H1 (cell line): ENCODE data around the gene SRPK3. TPM values are rescaled to one million over a fixed set of nuclear protein-coding genes. Genes with fewer than 3 reads are reported as not detected.

Experiments used
- CTCF ChIA-PET: fragments of 300-600 bp; sonication (Branson Sonifier 250); formaldehyde crosslinking; loops from one replicate; lab custom pipeline; 2021; ENCODE audit not compliant: partially characterized antibody; lab: Charles Lee
- POLR2A ChIA-PET: fragments of 300-600 bp; sonication (Branson Sonifier 250); formaldehyde crosslinking; loops from one replicate; lab custom pipeline; 2021; ENCODE audit warnings: inconsistent platforms; ENCODE audit not compliant: partially characterized antibody; lab: Charles Lee
- DNase-seq, 2 experiments: peaks; one replicate each; pipeline versions ENCODE4 v3.0.0 to v3.0.0-alpha.2; 2010 to 2022; ENCODE audit warnings: low spot score in 2 of 2, low read depth in 1 of 2, mixed read lengths in 1 of 2
- FAIRE-seq: peaks from 2 replicates; lab custom pipeline; 2011; peaks lifted over from hg19 to GRCh38; lab: Jason Lieb, UNC
- H2AFZ ChIP-seq: 2 replicates; pipeline ENCODE4 v1.8.1; 2012; ENCODE audit warnings: low read length, inconsistent platforms
- H2AK5ac ChIP-seq: 2 replicates; pipeline ENCODE4 v1.6.1; 2013; ENCODE audit warnings: low read depth, low read length
- H2BK120ac ChIP-seq: replicated peaks from 2 replicates; pipeline ENCODE3; 2013; ENCODE audit warnings: low read depth, low read length, inconsistent platforms
- H2BK12ac ChIP-seq: 2 replicates; pipeline ENCODE4 v1.6.1; 2013; ENCODE audit warnings: low read depth, low read length
- H2BK15ac ChIP-seq: 2 replicates; pipeline ENCODE4 v1.6.1; 2013; ENCODE audit warnings: low read length
- H2BK20ac ChIP-seq: 2 replicates; pipeline ENCODE4 v1.6.1; 2013; ENCODE audit warnings: low read length
- H2BK5ac ChIP-seq: 2 replicates; pipeline ENCODE4 v1.6.1; 2013; ENCODE audit warnings: low read depth, low read length
- H3K14ac ChIP-seq: 2 replicates; pipeline ENCODE4 v1.6.1; 2013; ENCODE audit warnings: inconsistent platforms; ENCODE audit not compliant: insufficient read length
- H3K18ac ChIP-seq: 2 replicates; pipeline ENCODE4 v1.6.1; 2013; ENCODE audit warnings: low read length; ENCODE audit errors: extremely low read depth
- H3K23ac ChIP-seq: 2 replicates; pipeline ENCODE4 v1.6.1; 2013; ENCODE audit warnings: inconsistent platforms; ENCODE audit not compliant: insufficient read length
- H3K23me2 ChIP-seq: 2 replicates; pipeline ENCODE4 v1.6.1; 2013; ENCODE audit warnings: low read depth, low read length
- H3K27ac ChIP-seq: 2 replicates; pipeline ENCODE4 v1.6.1; 2011; ENCODE audit warnings: low read depth, low read length, inconsistent platforms
- H3K27me3 ChIP-seq, 4 experiments: replicated peaks in 1 of 4; 1 replicate in 1 of 4; 2 replicates in 3 of 4; pipeline versions ENCODE4 v1.6.1 to v1.8.1; 2011 to 2013; ENCODE audit warnings: low read length in 3 of 4, mild to moderate bottlenecking in 3 of 4, inconsistent platforms in 2 of 4, mixed read lengths in 2 of 4, moderate library complexity in 1 of 4; ENCODE audit not compliant: control insufficient read depth in 3 of 4, insufficient read depth in 3 of 4; ENCODE audit errors: extremely low read depth in 1 of 4
- H3K36me3 ChIP-seq, 4 experiments: 2 replicates each; pipeline versions ENCODE4 v1.6.1 to v1.8.1; 2011 to 2013; ENCODE audit warnings: mild to moderate bottlenecking in 4 of 4, low read length in 3 of 4, moderate library complexity in 2 of 4, control low read depth in 1 of 4, inconsistent platforms in 1 of 4; ENCODE audit not compliant: insufficient read depth in 4 of 4, control insufficient read depth in 2 of 4
- H3K4ac ChIP-seq: replicated peaks from 2 replicates; pipeline ENCODE3; 2013; ENCODE audit warnings: low read length, low read depth, mixed read lengths, inconsistent platforms; ENCODE audit not compliant: insufficient read length
- H3K4me1 ChIP-seq, 4 experiments: replicated peaks in 1 of 4; 1 replicate in 1 of 4; 2 replicates in 3 of 4; pipeline versions ENCODE4 v1.6.1 to v1.8.1; 2011 to 2013; ENCODE audit warnings: low read length in 3 of 4, inconsistent platforms in 2 of 4, mixed read lengths in 1 of 4; ENCODE audit not compliant: insufficient read depth in 4 of 4, control insufficient read depth in 3 of 4
- H3K4me2 ChIP-seq, 2 experiments: 2 replicates each; pipeline versions ENCODE4 v1.6.1 to v1.8.1; 2011 to 2013; ENCODE audit warnings: low read depth in 2 of 2, low read length in 2 of 2, control low read depth in 1 of 2, inconsistent platforms in 1 of 2, mild to moderate bottlenecking in 1 of 2; ENCODE audit not compliant: insufficient read depth in 1 of 2
- H3K4me3 ChIP-seq, 4 experiments: fragments of 200-600, 300-600 bp in 1 of 4; sonication (generic), shearing (Covaris generic), sonication (Bioruptor Twin) in 1 of 4; 2 replicates each; pipeline versions ENCODE4 v1.5.1 to v1.8.1; 2011 to 2016; ENCODE audit warnings: low read length in 4 of 4, low read depth in 3 of 4, control low read depth in 2 of 4, inconsistent platforms in 2 of 4, mild to moderate bottlenecking in 2 of 4, mixed read lengths in 1 of 4, moderate library complexity in 1 of 4; ENCODE audit not compliant: insufficient read depth in 2 of 4; ENCODE audit errors: extremely low read depth in 1 of 4
- H3K56ac ChIP-seq: replicated peaks from 2 replicates; pipeline ENCODE3; 2013; ENCODE audit warnings: low read depth, mild to moderate bottlenecking, mixed read lengths, low read length, inconsistent platforms; ENCODE audit not compliant: insufficient read length
- H3K79me1 ChIP-seq: 2 replicates; pipeline ENCODE4 v1.6.1; 2013; ENCODE audit warnings: low read depth, low read length, control low read depth
- H3K79me2 ChIP-seq, 2 experiments: 2 replicates each; pipeline versions ENCODE4 v1.6.1 to v1.8.1; 2012 to 2013; ENCODE audit warnings: low read length in 2 of 2, mild to moderate bottlenecking in 2 of 2, inconsistent platforms in 1 of 2; ENCODE audit not compliant: insufficient read depth in 2 of 2, control insufficient read depth in 1 of 2
- H3K9ac ChIP-seq, 4 experiments: replicated peaks in 1 of 4; 1 replicate in 1 of 4; 2 replicates in 3 of 4; pipeline versions ENCODE4 v1.6.1 to v1.8.1; 2011 to 2013; ENCODE audit warnings: low read depth in 3 of 4, low read length in 3 of 4, control low read depth in 2 of 4, mild to moderate bottlenecking in 2 of 4, moderate library complexity in 2 of 4, inconsistent platforms in 1 of 4; ENCODE audit errors: extremely low read depth in 1 of 4
- H3K9me3 ChIP-seq, 2 experiments: 2 replicates each; pipeline versions ENCODE4 v1.6.1 to v1.8.1; 2012 to 2013; ENCODE audit warnings: mild to moderate bottlenecking in 2 of 2, moderate library complexity in 2 of 2, control low read depth in 1 of 2, inconsistent platforms in 1 of 2, low read depth in 1 of 2, low read length in 1 of 2, mixed read lengths in 1 of 2; ENCODE audit not compliant: insufficient read depth in 2 of 2
- H4K20me1 ChIP-seq, 2 experiments: replicated peaks in 1 of 2; 2 replicates each; pipeline versions ENCODE3 to v1.8.1; 2011 to 2013; ENCODE audit warnings: inconsistent platforms in 2 of 2, low read length in 2 of 2, mild to moderate bottlenecking in 1 of 2; ENCODE audit not compliant: insufficient read depth in 2 of 2, control insufficient read depth in 1 of 2
- H4K5ac ChIP-seq: 2 replicates; pipeline ENCODE4 v1.6.1; 2013; ENCODE audit warnings: low read length, low read depth, mixed read lengths, inconsistent platforms; ENCODE audit not compliant: insufficient read length
- H4K8ac ChIP-seq: 2 replicates; pipeline ENCODE4 v1.8.0; 2013; ENCODE audit warnings: mild to moderate bottlenecking, moderate library complexity, low read length, inconsistent platforms; ENCODE audit not compliant: insufficient read depth; ENCODE audit errors: extremely low read depth
- H4K91ac ChIP-seq: replicated peaks from 2 replicates; pipeline ENCODE3; 2013; ENCODE audit warnings: low read length, mixed read lengths, inconsistent platforms; ENCODE audit not compliant: insufficient read length
- CREB1 ChIP-seq: IDR thresholded peaks from 2 replicates; pipeline ENCODE4 v1.6.1; 2012; ENCODE audit warnings: inconsistent platforms
- E2F6 ChIP-seq: IDR thresholded peaks from 2 replicates; pipeline ENCODE4 v1.6.1; 2012; ENCODE audit warnings: inconsistent platforms
- WGBS, 2 experiments: shearing (Covaris generic) in 1 of 2; methylation state at CpG; one replicate each; pipeline versions ENCODE4 v1.1.6 to v1.1.7; 2013 to 2015; ENCODE audit warnings: low lambda C conversion rate in 2 of 2, mixed read lengths in 2 of 2, inconsistent platforms in 1 of 2, low coverage in 1 of 2, missing lambda C conversion rate in 1 of 2; ENCODE audit not compliant: insufficient replicate concordance in 2 of 2, insufficient coverage in 1 of 2, insufficient read length in 1 of 2; ENCODE audit errors: extremely low coverage in 1 of 2, missing lambda C conversion rate in 1 of 2; 5-methylcytosine and 5-hydroxymethylcytosine counted together
- polyA plus RNA-seq, 7 experiments: library from polyadenylated mRNA; depleted of rRNA in 3 of 7; stranded (reverse) in 5 of 7; unstranded in 2 of 7; fragments of >200 nt in 5 of 7; fragments of 200-250 nt in 2 of 7; gene quantifications; 1 replicate in 5 of 7; 2 replicates in 1 of 7; 4 replicates in 1 of 7; pipeline versions ENCODE4 v1.2.1 to v1.2.3, GENCODE V29; 2011 to 2013; ENCODE audit warnings: missing spikeins in 2 of 7, mixed read lengths in 2 of 7
- total RNA-seq: library from RNA; stranded (reverse); fragmentation: NEBNext Ultra II Directional; extraction: Animal tissue kit (Norgen Biotek cat#: 25700); gene quantifications from 2 replicates; pipeline ENCODE4 v1.2.1, GENCODE V29; 2021

Gene SRPK3
- total and polyA plus RNA-seq, 2 of the 8 experiments (the other 6 are each of a cell fraction or from before 2014, with no cell fraction given): not detected

- Histone ChIP-seq H3K4me3 (no peak overlapping the region), H4K91ac (no peak overlapping the region), H3K36me3 (no peaks in the 10 kb centered on the region), H4K8ac (no peak overlapping the region), H2AFZ (no peak overlapping the region), H3K56ac (no peak overlapping the region), H3K79me1 (no peaks in the 10 kb centered on the region), H2AK5ac (no peak overlapping the region), H2BK20ac (no peak overlapping the region), H3K4me1 (peaks cover 0 to 8% (median 4%) of the 10 kb centered on the region in 4 experiments; a peak in 5 of 7 replicates), H3K4ac (no peak overlapping the region), H3K4me2 (no peak overlapping the region), H2BK5ac (no peak overlapping the region), H3K79me2 (no peaks in the 10 kb centered on the region), H3K9ac (no peak overlapping the region), H3K23me2 (no peaks in the 10 kb centered on the region), H3K9me3 (no peaks in the 10 kb centered on the region), H3K18ac (no peak overlapping the region), H3K23ac (no peak overlapping the region), H2BK120ac (no peak overlapping the region), H2BK12ac (no peak overlapping the region)
- ChIA-PET POLR2A (interaction anchor here (0.9 to 3.0 kb wide), 4 partner anchors 11 to 204 kb away, joined by 3 to 13 read pairs (median 4); partner anchors contain the start of genes HCFC1, IDH3G and SSR4), CTCF (interaction anchor here (0.7 to 1.9 kb wide), 11 partner anchors 11 to 172 kb away, joined by 3 to 10 read pairs (median 4); partner anchors contain the start of gene SRPK3)
- FAIRE-seq: no peak
- WGBS, 2 experiments: 94% methylated on average over 11 of the region's 20 CpGs; no CpG with 5 or more reads in 1 of the 2 experiments
- DNase-seq: no peak
- TF ChIP-seq CREB1 (no peak), E2F6 (no peak)
- TF ChIP-seq, all 59 proteins: peak for 0
- no peak overlapping the region for H4K5ac ChIP-seq
- H3K27ac ChIP-seq: no peak overlapping the region
- H2BK15ac ChIP-seq: no peak overlapping the region
- H3K27me3 ChIP-seq: no peaks in the 10 kb centered on the region
- no peak overlapping the region for H3K14ac ChIP-seq
- no peaks in the 10 kb centered on the region for H4K20me1 ChIP-seq
Observed at GRCh38 chrX:153767674-153768055, 13.2 kb upstream of the SRPK3 start.
